Smooth muscle cell (in vitro differentiated cells): ENCODE data around the gene NTN4. TPM values are rescaled to one million over a fixed set of nuclear protein-coding genes. Genes with fewer than 3 reads are reported as not detected.

Source experiments
- DNase-seq: peaks from one replicate; lab custom pipeline; 2025; ENCODE audit not compliant: unreplicated experiment; lab: John Stamatoyannopoulos, UW
- H2AFZ ChIP-seq: fragments of 200-600 bp; sonication (generic); 2 replicates; pipeline ENCODE4 v1.6.0; 2016; ENCODE audit warnings: antibody characterized with exemption, low read depth, mild to moderate bottlenecking
- H3F3A ChIP-seq: fragments of 200-600 bp; sonication (generic); 2 replicates; pipeline ENCODE4 v1.6.0; 2017; ENCODE audit warnings: antibody characterized with exemption, low read depth
- H3K27ac ChIP-seq: fragments of 200-600 bp; sonication (generic); 2 replicates; pipeline ENCODE4 v1.5.1; 2016; ENCODE audit warnings: low read depth, mild to moderate bottlenecking
- H3K27me3 ChIP-seq: fragments of 200-600 bp; sonication (generic); 2 replicates; pipeline ENCODE4 v1.6.1; 2016; ENCODE audit warnings: low read depth, mild to moderate bottlenecking
- H3K36me3 ChIP-seq: fragments of 200-600 bp; sonication (generic); 2 replicates; pipeline ENCODE4 v1.5.1; 2016; ENCODE audit warnings: low read depth
- H3K4me1 ChIP-seq: fragments of 200-600 bp; sonication (generic); 2 replicates; pipeline ENCODE4 v1.5.1; 2016; ENCODE audit warnings: low read depth
- H3K4me2 ChIP-seq: fragments of 200-600 bp; sonication (generic); 2 replicates; pipeline ENCODE4 v1.6.0; 2016; ENCODE audit warnings: mild to moderate bottlenecking
- H3K4me3 ChIP-seq: fragments of 200-600 bp; sonication (generic); 2 replicates; pipeline ENCODE4 v1.5.1; 2016; ENCODE audit warnings: mild to moderate bottlenecking
- H3K79me2 ChIP-seq: fragments of 200-600 bp; sonication (generic); 2 replicates; pipeline ENCODE4 v1.6.0; 2016; ENCODE audit warnings: low read depth, mild to moderate bottlenecking
- H3K9ac ChIP-seq: fragments of 200-600 bp; sonication (generic); 2 replicates; pipeline ENCODE4 v1.6.0; 2016; ENCODE audit warnings: low read depth
- H3K9me3 ChIP-seq: fragments of 200-600 bp; sonication (generic); replicated peaks from 2 replicates; pipeline ENCODE4 v1.5.1; 2016; ENCODE audit warnings: low read depth
- H4K20me1 ChIP-seq: fragments of 200-600 bp; sonication (generic); 2 replicates; pipeline ENCODE4 v1.6.0; 2016; ENCODE audit warnings: low read depth
- WGBS: methylation state at CpG from one replicate; pipeline ENCODE4 v1.1.7; 2016; ENCODE audit warnings: low lambda C conversion rate; 5-methylcytosine and 5-hydroxymethylcytosine counted together
- polyA plus RNA-seq: library from polyadenylated mRNA; unstranded; fragments of >200 nt; fragmentation: Nextera tagmentation; extraction: Ambion mirVana; gene quantifications from 2 replicates; pipeline ENCODE4 v1.2.1, GENCODE V29; 2016
- total RNA-seq: library from RNA; depleted of rRNA; stranded (reverse); fragments of >200 nt; gene quantifications from 2 replicates; pipeline ENCODE4 v1.2.3, GENCODE V29; 2014
- TF ChIP-seq, protein P1 (sequence below): fragments of 200-600 bp; sonication (generic); IDR thresholded peaks from 2 replicates; pipeline ENCODE4 v1.5.1; 2017; ENCODE audit warnings: borderline replicate concordance, mild to moderate bottlenecking, antibody characterized with exemption; ENCODE audit not compliant: insufficient read depth, poor library complexity, severe bottlenecking

Gene NTN4
- total and polyA plus RNA-seq, 2 experiments from 2014 or later, result 0.94 TPM; not detected in 1

DNA sequence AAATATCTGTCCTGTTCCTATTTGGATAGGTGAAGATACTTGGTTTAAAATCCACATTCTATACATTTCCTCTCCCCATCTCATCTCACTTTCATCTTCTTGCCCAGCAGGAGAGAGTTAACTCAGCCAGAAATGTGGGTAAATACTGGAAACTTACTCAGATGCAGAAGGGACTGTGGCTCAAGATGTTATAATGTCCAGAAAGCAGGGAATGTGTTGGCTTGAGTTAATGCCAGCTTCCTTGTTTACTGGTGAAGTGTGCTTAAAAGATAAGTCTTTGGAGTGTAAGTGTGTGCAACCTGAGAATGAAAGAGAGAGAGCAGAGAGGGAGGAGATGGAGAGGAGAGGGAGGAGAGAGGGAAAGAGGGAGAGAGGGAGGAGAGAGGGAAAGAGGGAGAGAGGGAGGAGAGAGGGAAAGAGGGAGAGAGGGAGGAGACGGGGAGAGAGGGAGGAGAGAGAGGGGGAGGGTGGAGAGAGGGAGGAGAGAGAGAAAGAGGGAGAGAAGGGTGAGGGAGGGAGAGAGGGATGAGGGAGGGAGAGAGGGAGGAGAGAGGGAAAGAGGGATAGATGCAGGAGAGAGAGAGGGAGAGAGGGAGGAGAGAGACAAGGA is 46.2 kb upstream of the NTN4 start:
- Histone ChIP-seq H3K9me3 (no peaks in the 10 kb centered on the region), H3F3A (no peaks in the 10 kb centered on the region), H3K4me2 (no peak overlapping the region), H3K9ac (no peak overlapping the region), H2AFZ (no peak overlapping the region), H3K27me3 (no peaks in the 10 kb centered on the region), H3K36me3 (no peaks in the 10 kb centered on the region), H4K20me1 (no peaks in the 10 kb centered on the region), H3K79me2 (no peaks in the 10 kb centered on the region), H3K27ac (no peak overlapping the region), H3K4me1 (no peaks in the 10 kb centered on the region), H3K4me3 (no peak overlapping the region)
- TF ChIP-seq, protein P1, sequence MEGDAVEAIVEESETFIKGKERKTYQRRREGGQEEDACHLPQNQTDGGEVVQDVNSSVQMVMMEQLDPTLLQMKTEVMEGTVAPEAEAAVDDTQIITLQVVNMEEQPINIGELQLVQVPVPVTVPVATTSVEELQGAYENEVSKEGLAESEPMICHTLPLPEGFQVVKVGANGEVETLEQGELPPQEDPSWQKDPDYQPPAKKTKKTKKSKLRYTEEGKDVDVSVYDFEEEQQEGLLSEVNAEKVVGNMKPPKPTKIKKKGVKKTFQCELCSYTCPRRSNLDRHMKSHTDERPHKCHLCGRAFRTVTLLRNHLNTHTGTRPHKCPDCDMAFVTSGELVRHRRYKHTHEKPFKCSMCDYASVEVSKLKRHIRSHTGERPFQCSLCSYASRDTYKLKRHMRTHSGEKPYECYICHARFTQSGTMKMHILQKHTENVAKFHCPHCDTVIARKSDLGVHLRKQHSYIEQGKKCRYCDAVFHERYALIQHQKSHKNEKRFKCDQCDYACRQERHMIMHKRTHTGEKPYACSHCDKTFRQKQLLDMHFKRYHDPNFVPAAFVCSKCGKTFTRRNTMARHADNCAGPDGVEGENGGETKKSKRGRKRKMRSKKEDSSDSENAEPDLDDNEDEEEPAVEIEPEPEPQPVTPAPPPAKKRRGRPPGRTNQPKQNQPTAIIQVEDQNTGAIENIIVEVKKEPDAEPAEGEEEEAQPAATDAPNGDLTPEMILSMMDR, result no peak
- no CpG with 5 or more reads among the region's 1 CpG for WGBS
- no peak for DNase-seq

DNA sequence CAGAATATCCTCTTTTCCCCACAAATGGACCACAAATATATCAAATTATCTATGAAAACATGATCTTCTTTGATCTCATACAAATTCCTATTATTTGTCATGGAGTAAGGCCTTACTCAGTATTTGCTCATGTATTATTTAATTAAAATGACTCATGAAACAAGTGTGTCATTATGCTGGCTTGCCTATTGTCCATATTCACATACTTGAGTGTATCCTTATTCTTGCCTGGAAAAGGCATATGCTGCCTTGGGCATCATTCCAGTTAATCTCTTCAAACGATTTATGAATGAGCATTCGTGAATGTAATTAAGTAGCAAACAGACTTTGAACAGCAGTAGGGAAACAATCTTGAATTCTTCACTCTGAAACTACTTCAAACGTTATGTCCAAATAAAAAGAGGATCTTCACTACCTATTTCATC is 45.6 kb upstream of the NTN4 start:
- 63% methylated on average over 3 of the region's 3 CpGs for WGBS
- no peak overlapping the region for H3K4me3 ChIP-seq
- H3K27ac ChIP-seq, result no peak overlapping the region

DNA sequence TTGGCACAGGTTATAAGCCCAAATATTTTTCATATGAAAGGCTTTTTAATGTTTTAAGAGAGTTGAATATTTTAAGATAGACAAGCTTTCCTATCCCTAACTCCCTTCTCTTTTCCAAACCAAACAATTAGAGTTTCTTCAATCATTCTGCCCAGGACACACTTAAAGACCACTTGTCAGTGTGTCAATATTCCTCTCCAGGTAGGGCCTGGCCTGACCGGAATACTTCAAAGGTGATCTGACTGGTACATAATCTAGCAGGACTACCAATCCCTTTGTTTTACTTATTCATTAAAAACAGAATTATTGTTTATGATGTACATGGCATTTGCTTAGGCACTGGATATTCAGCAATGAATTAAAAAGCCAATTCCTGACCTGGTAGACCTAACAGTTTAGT is 44.0 kb upstream of the NTN4 start:
- H3K4me1 ChIP-seq, result peaks cover 2% of the 10 kb centered on the region
- H3F3A ChIP-seq, result no peaks in the 10 kb centered on the region
- no peak overlapping the region for H2AFZ ChIP-seq
- H4K20me1 ChIP-seq, result no peaks in the 10 kb centered on the region
- no peaks in the 10 kb centered on the region for H3K9me3 ChIP-seq
- no peak for DNase-seq
- no peak overlapping the region for H3K4me2 ChIP-seq
- no peaks in the 10 kb centered on the region for H3K79me2 ChIP-seq
- H3K9ac ChIP-seq, result no peak overlapping the region
- WGBS, result 92% methylated on average over 1 of the region's 1 CpG
- H3K4me3 ChIP-seq, result no peak overlapping the region
- H3K36me3 ChIP-seq, result no peaks in the 10 kb centered on the region
- H3K27ac ChIP-seq, result no peak overlapping the region
- TF ChIP-seq, protein P1, result no peak
- H3K27me3 ChIP-seq, result peaks cover 4% of the 10 kb centered on the region

More for the DNA sequence above, 45.6 kb upstream of the NTN4 start:
- peaks cover under 1% of the 10 kb centered on the region for H3K27me3 ChIP-seq
- no peak overlapping the region for H3K9ac ChIP-seq
- H4K20me1 ChIP-seq, result no peaks in the 10 kb centered on the region
- no peak for DNase-seq
- H3K4me1 ChIP-seq, result no peaks in the 10 kb centered on the region
- H3K4me2 ChIP-seq, result no peak overlapping the region
- TF ChIP-seq, protein P1, result no peak
- H3K9me3 ChIP-seq, result no peaks in the 10 kb centered on the region
- H3F3A ChIP-seq, result no peaks in the 10 kb centered on the region
- no peaks in the 10 kb centered on the region for H3K36me3 ChIP-seq
- H2AFZ ChIP-seq, result no peak overlapping the region
- no peaks in the 10 kb centered on the region for H3K79me2 ChIP-seq
